HepG2 (cell line): ENCODE results near the gene XXYLT1.

ENCODE experiments used
- BHLHE40 ChIP-seq: IDR thresholded peaks from 2 replicates; pipeline ENCODE4 v1.6.1; 2011; ENCODE audit warnings: low read length, improper control_type of control experiment
- CEBPB ChIP-seq: IDR thresholded peaks from 2 replicates; pipeline ENCODE4 v1.6.1; 2011; ENCODE audit warnings: low read depth, low read length, improper control_type of control experiment, borderline replicate concordance
- ERF ChIP-seq: IDR thresholded peaks from 2 replicates; pipeline ENCODE4 v1.6.1; 2018; ENCODE audit warnings: missing biosample characterization, missing genetic modification reagents
- ETV5 ChIP-seq: IDR thresholded peaks from 2 replicates; pipeline ENCODE4 v1.6.1; 2018; ENCODE audit warnings: missing biosample characterization, missing genetic modification reagents, inconsistent platforms, borderline replicate concordance
- FLYWCH1 ChIP-seq: sonication (generic); formaldehyde crosslinking; IDR thresholded peaks from 2 replicates; pipeline ENCODE4 v1.8.1; 2023; ENCODE audit warnings: mild to moderate bottlenecking, missing genetic modification reagents
- HDAC6 ChIP-seq: fragments of 200-600 bp; sonication (generic); IDR thresholded peaks from 2 replicates; pipeline ENCODE4 v1.7.0; 2017; ENCODE audit warnings: mild to moderate bottlenecking, antibody characterized with exemption, low read length, low read depth
- SMAD1 ChIP-seq: sonication (generic); formaldehyde crosslinking; IDR thresholded peaks from 2 replicates; pipeline ENCODE4 v1.4.0; 2020; ENCODE audit warnings: missing genetic modification reagents, low read depth, mild to moderate bottlenecking, borderline replicate concordance
- TCF12 ChIP-seq, 2 experiments: fragments of 450-650 bp in 1 of 2; sonication (generic) in 1 of 2; formaldehyde crosslinking in 1 of 2; IDR thresholded peaks; 2 replicates each; pipeline versions ENCODE4 v1.6.1 to v1.8.0; 2017 to 2022; ENCODE audit warnings: antibody characterized with exemption in 1 of 2, mild to moderate bottlenecking in 1 of 2, missing genetic modification reagents in 1 of 2, moderate library complexity in 1 of 2
- ZSCAN25 ChIP-seq: sonication (generic); formaldehyde crosslinking; IDR thresholded peaks from 2 replicates; pipeline ENCODE4 v1.8.0; 2022; ENCODE audit warnings: mild to moderate bottlenecking, missing genetic modification reagents
- TF ChIP-seq, protein P1 (sequence below): sonication (generic); formaldehyde crosslinking; IDR thresholded peaks from 2 replicates; pipeline ENCODE4 v1.5.0; 2020; ENCODE audit warnings: mild to moderate bottlenecking, missing genetic modification reagents, moderate library complexity
- TF ChIP-seq, protein P2 (sequence below): sonication (generic); formaldehyde crosslinking; IDR thresholded peaks from one replicate; pipeline ENCODE4 v1.5.1; 2020; ENCODE audit warnings: mild to moderate bottlenecking, missing genetic modification reagents; ENCODE audit errors: not compliant biosample characterization
- TF ChIP-seq, protein P3 (sequence below): sonication (generic); formaldehyde crosslinking; IDR thresholded peaks from 2 replicates; pipeline ENCODE4 v1.4.0; 2020; ENCODE audit warnings: missing genetic modification reagents
- TF ChIP-seq, protein P4 (sequence below): sonication (generic); formaldehyde crosslinking; conservative IDR thresholded peaks from 2 replicates; pipeline ENCODE4 v1.4.0; 2020; ENCODE audit warnings: missing genetic modification reagents
- TF ChIP-seq, protein P5 (sequence below): sonication (generic); formaldehyde crosslinking; IDR thresholded peaks from 2 replicates; pipeline ENCODE4 v1.4.0; 2020; ENCODE audit warnings: low read depth, missing genetic modification reagents

DNA sequence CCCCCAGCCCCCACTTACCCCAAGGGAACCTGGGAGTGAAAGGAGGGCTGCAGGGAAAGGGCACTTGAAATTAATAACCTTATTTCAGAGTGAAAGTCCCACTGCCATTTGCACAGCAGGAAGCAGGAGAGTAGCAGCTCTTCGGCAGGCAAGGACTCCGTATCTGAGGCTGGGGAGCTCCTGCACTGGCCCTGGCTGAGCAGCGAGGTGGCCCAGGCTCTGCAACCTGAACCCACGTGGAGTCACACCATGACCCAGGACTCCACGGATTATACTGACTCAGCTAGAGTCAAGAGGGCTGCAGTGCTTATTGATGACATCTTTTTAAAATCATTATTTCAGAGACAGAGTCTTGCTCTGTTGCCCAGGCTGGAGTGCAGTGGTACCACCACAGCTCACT is 214.5 kb downstream of the XXYLT1 start:
- TF ChIP-seq, protein P1, sequence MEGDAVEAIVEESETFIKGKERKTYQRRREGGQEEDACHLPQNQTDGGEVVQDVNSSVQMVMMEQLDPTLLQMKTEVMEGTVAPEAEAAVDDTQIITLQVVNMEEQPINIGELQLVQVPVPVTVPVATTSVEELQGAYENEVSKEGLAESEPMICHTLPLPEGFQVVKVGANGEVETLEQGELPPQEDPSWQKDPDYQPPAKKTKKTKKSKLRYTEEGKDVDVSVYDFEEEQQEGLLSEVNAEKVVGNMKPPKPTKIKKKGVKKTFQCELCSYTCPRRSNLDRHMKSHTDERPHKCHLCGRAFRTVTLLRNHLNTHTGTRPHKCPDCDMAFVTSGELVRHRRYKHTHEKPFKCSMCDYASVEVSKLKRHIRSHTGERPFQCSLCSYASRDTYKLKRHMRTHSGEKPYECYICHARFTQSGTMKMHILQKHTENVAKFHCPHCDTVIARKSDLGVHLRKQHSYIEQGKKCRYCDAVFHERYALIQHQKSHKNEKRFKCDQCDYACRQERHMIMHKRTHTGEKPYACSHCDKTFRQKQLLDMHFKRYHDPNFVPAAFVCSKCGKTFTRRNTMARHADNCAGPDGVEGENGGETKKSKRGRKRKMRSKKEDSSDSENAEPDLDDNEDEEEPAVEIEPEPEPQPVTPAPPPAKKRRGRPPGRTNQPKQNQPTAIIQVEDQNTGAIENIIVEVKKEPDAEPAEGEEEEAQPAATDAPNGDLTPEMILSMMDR (CRISPR knock-in tag): no peak
- TF ChIP-seq, protein P2, sequence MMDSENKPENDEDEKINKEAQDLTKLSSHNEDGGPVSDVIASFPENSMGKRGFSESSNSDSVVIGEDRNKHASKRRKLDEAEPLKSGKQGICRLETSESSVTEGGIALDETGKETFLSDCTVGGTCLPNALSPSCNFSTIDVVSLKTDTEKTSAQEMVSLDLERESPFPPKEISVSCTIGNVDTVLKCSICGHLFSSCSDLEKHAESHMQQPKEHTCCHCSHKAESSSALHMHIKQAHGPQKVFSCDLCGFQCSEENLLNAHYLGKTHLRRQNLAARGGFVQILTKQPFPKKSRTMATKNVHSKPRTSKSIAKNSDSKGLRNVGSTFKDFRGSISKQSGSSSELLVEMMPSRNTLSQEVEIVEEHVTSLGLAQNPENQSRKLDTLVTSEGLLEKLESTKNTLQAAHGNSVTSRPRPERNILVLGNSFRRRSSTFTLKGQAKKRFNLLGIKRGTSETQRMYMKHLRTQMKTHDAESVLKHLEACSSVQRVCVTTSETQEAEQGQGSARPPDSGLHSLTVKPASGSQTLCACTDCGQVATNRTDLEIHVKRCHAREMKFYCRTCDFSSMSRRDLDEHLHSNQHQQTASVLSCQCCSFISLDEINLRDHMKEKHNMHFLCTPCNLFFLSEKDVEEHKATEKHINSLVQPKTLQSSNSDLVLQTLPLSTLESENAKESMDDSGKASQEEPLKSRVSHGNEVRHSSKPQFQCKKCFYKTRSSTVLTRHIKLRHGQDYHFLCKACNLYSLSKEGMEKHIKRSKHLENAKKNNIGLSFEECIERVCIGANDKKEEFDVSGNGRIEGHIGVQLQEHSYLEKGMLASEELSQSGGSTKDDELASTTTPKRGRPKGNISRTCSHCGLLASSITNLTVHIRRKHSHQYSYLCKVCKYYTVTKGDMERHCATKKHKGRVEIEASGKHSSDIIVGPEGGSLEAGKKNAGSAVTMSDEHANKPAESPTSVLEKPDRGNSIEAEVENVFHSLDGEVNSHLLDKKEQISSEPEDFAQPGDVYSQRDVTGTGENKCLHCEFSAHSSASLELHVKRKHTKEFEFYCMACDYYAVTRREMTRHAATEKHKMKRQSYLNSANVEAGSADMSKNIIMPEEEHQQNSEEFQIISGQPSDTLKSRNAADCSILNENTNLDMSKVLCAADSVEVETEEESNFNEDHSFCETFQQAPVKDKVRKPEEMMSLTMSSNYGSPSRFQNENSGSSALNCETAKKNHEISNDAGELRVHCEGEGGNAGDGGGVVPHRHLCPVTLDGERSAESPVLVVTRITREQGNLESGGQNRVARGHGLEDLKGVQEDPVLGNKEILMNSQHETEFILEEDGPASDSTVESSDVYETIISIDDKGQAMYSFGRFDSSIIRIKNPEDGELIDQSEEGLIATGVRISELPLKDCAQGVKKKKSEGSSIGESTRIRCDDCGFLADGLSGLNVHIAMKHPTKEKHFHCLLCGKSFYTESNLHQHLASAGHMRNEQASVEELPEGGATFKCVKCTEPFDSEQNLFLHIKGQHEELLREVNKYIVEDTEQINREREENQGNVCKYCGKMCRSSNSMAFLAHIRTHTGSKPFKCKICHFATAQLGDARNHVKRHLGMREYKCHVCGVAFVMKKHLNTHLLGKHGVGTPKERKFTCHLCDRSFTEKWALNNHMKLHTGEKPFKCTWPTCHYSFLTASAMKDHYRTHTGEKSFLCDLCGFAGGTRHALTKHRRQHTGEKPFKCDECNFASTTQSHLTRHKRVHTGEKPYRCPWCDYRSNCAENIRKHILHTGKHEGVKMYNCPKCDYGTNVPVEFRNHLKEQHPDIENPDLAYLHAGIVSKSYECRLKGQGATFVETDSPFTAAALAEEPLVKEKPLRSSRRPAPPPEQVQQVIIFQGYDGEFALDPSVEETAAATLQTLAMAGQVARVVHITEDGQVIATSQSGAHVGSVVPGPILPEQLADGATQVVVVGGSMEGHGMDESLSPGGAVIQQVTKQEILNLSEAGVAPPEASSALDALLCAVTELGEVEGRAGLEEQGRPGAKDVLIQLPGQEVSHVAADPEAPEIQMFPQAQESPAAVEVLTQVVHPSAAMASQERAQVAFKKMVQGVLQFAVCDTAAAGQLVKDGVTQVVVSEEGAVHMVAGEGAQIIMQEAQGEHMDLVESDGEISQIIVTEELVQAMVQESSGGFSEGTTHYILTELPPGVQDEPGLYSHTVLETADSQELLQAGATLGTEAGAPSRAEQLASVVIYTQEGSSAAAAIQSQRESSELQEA (CRISPR knock-in tag): no peak
- TF ChIP-seq ERF (CRISPR knock-in tag): no peak
- no peak for TF ChIP-seq FLYWCH1 (CRISPR knock-in tag)
- TF ChIP-seq, protein P3, sequence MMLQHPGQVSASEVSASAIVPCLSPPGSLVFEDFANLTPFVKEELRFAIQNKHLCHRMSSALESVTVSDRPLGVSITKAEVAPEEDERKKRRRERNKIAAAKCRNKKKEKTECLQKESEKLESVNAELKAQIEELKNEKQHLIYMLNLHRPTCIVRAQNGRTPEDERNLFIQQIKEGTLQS (CRISPR knock-in tag): no peak
- TF ChIP-seq SMAD1 (CRISPR knock-in tag): no peak
- TF ChIP-seq ETV5 (CRISPR knock-in tag): no peak
- TF ChIP-seq BHLHE40: no peak
- no peak for TF ChIP-seq ZSCAN25 (CRISPR knock-in tag)
- TF ChIP-seq HDAC6: no peak
- TF ChIP-seq TCF12 (IDR thresholded peaks at IDR 0.05): no peak
- TF ChIP-seq TCF12 (CRISPR knock-in tag; IDR thresholded peaks at IDR 0.05): no peak
- TF ChIP-seq, protein P4, sequence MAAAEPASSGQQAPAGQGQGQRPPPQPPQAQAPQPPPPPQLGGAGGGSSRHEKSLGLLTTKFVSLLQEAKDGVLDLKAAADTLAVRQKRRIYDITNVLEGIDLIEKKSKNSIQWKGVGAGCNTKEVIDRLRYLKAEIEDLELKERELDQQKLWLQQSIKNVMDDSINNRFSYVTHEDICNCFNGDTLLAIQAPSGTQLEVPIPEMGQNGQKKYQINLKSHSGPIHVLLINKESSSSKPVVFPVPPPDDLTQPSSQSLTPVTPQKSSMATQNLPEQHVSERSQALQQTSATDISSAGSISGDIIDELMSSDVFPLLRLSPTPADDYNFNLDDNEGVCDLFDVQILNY (CRISPR knock-in tag): no peak
- TF ChIP-seq CEBPB: no peak
- TF ChIP-seq, protein P5, sequence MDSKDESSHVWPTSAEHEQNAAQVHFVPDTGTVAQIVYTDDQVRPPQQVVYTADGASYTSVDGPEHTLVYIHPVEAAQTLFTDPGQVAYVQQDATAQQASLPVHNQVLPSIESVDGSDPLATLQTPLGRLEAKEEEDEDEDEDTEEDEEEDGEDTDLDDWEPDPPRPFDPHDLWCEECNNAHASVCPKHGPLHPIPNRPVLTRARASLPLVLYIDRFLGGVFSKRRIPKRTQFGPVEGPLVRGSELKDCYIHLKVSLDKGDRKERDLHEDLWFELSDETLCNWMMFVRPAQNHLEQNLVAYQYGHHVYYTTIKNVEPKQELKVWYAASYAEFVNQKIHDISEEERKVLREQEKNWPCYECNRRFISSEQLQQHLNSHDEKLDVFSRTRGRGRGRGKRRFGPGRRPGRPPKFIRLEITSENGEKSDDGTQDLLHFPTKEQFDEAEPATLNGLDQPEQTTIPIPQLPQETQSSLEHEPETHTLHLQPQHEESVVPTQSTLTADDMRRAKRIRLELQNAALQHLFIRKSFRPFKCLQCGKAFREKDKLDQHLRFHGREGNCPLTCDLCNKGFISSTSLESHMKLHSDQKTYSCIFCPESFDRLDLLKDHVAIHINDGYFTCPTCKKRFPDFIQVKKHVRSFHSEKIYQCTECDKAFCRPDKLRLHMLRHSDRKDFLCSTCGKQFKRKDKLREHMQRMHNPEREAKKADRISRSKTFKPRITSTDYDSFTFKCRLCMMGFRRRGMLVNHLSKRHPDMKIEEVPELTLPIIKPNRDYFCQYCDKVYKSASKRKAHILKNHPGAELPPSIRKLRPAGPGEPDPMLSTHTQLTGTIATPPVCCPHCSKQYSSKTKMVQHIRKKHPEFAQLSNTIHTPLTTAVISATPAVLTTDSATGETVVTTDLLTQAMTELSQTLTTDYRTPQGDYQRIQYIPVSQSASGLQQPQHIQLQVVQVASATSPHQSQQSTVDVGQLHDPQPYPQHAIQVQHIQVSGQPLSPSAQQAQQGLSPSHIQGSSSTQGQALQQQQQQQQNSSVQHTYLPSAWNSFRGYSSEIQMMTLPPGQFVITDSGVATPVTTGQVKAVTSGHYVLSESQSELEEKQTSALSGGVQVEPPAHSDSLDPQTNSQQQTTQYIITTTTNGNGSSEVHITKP: no peak
